ENCODE results near the gene GRIN3B.

GRCh38 chr19:1011831-1012333, 11.7 kb downstream of the GRIN3B start:
- TF ChIP-seq ZNF696 (CRISPR knock-in tag; conservative IDR thresholded peaks at IDR 0.05), result no peak
- TF ChIP-seq EP300 (IDR thresholded peaks at IDR 0.05; ENCODE audit: low read length), result no peak
- no peak for TF ChIP-seq ARID4B (CRISPR knock-in tag; IDR thresholded peaks at IDR 0.05)
- TF ChIP-seq CHCHD3 (CRISPR knock-in tag; IDR thresholded peaks at IDR 0.05), result no peak
- TF ChIP-seq ELF1 (tag; IDR thresholded peaks at IDR 0.05), result no peak
- TF ChIP-seq FOS (IDR thresholded peaks at IDR 0.05; ENCODE audit: extremely low read depth, insufficient read length), result no peak
- no peak for TF ChIP-seq FOXM1 (IDR thresholded peaks at IDR 0.05; ENCODE audit: low read depth)
- TF ChIP-seq FOXM1 (CRISPR knock-in tag; IDR thresholded peaks at IDR 0.05; ENCODE audit: low read depth), result no peak
- TF ChIP-seq, protein P1, sequence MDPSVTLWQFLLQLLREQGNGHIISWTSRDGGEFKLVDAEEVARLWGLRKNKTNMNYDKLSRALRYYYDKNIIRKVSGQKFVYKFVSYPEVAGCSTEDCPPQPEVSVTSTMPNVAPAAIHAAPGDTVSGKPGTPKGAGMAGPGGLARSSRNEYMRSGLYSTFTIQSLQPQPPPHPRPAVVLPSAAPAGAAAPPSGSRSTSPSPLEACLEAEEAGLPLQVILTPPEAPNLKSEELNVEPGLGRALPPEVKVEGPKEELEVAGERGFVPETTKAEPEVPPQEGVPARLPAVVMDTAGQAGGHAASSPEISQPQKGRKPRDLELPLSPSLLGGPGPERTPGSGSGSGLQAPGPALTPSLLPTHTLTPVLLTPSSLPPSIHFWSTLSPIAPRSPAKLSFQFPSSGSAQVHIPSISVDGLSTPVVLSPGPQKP (CRISPR knock-in tag; IDR thresholded peaks at IDR 0.05), result no peak
- no peak for TF ChIP-seq GABPA (tag; conservative IDR thresholded peaks at IDR 0.05; ENCODE audit: low read depth)
- TF ChIP-seq ATF2 (CRISPR knock-in tag; IDR thresholded peaks at IDR 0.05), result no peak
- TF ChIP-seq, protein P2, sequence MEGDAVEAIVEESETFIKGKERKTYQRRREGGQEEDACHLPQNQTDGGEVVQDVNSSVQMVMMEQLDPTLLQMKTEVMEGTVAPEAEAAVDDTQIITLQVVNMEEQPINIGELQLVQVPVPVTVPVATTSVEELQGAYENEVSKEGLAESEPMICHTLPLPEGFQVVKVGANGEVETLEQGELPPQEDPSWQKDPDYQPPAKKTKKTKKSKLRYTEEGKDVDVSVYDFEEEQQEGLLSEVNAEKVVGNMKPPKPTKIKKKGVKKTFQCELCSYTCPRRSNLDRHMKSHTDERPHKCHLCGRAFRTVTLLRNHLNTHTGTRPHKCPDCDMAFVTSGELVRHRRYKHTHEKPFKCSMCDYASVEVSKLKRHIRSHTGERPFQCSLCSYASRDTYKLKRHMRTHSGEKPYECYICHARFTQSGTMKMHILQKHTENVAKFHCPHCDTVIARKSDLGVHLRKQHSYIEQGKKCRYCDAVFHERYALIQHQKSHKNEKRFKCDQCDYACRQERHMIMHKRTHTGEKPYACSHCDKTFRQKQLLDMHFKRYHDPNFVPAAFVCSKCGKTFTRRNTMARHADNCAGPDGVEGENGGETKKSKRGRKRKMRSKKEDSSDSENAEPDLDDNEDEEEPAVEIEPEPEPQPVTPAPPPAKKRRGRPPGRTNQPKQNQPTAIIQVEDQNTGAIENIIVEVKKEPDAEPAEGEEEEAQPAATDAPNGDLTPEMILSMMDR (IDR thresholded peaks at IDR 0.05 in 2 of 3, conservative IDR thresholded peaks at IDR 0.05 in 1 of 3; ENCODE audit: insufficient read depth in 2 of 3, low read depth in 1 of 3, low read length in 3 of 3), result no peak

Data from K562 (cell line).